GM12878 (cell line): Measurements from ENCODE around the gene RAB4B. TPM values are rescaled to one million over a fixed set of nuclear protein-coding genes. Genes with fewer than 3 reads are reported as not detected.
A peak's percentile ranks its signal among the peaks of the same experiment; 100 is the strongest.

ENCODE experiments used
- ATAC-seq: fragments of 200-7000 bp; cut with Tn5 transposase; 3 replicates; pipeline ENCODE4 v1.9.1; 2020; ENCODE audit warnings: mild to moderate bottlenecking, moderate library complexity
- BruUV-seq: library from RNA; stranded (reverse); fragments of 400-500 nt; replicated peaks from 2 replicates; lab custom pipeline; 2021; lab: Mats Ljungman, UMichigan
- CTCF ChIA-PET: fragments of 300-600 bp; sonication (Branson Sonifier 250); formaldehyde crosslinking; extraction: SDS; loops from one replicate; lab custom pipeline; 2021; ENCODE audit warnings: inconsistent platforms; lab: Yijun Ruan, JAX
- POLR2A ChIA-PET: fragments of 350-600 bp; formaldehyde crosslinking; extraction: SDS; loops from one replicate; lab custom pipeline; 2021; ENCODE audit warnings: inconsistent platforms; lab: Charles Lee
- RAD21 ChIA-PET: fragments of 300-600 bp; sonication (Branson Sonifier 250); formaldehyde crosslinking; loops from one replicate; lab custom pipeline; 2023; ENCODE audit warnings: antibody characterized with exemption; ENCODE audit not compliant: unreplicated experiment; lab: Charles Lee
- SMC1A ChIA-PET: fragments of 300-600 bp; sonication (Branson Sonifier 250); formaldehyde crosslinking; loops from one replicate; lab custom pipeline; 2023; ENCODE audit not compliant: unreplicated experiment, uncharacterized antibody; lab: Charles Lee
- DNase-seq: peaks from one replicate; pipeline ENCODE4 v3.0.0-alpha.2; 2011; ENCODE audit warnings: low read depth, low spot score
- FAIRE-seq: peaks from 3 replicates; lab custom pipeline; 2011; peaks lifted over from hg19 to GRCh38; lab: Jason Lieb, UNC
- H2AFZ ChIP-seq: 2 replicates; pipeline ENCODE4 v1.6.0; 2011; ENCODE audit warnings: low read depth, low read length, control low read depth; ENCODE audit not compliant: control insufficient read depth
- H3K27ac ChIP-seq: 2 replicates; pipeline ENCODE4 v1.5.1; 2011; ENCODE audit warnings: control low read depth; ENCODE audit not compliant: control insufficient read depth, insufficient read depth
- H3K27me3 ChIP-seq, 2 experiments: replicated peaks in 1 of 2; 2 replicates each; pipeline versions ENCODE4 v1.6.0 to v1.6.1; 2011; ENCODE audit warnings: low read length in 1 of 2; ENCODE audit not compliant: control insufficient read depth in 2 of 2, insufficient read depth in 2 of 2
- H3K36me3 ChIP-seq, 2 experiments: 2 replicates each; pipeline ENCODE4 v1.5.1; 2011; ENCODE audit warnings: low read length in 1 of 2; ENCODE audit not compliant: control insufficient read depth in 2 of 2, insufficient read depth in 2 of 2
- H3K4me1 ChIP-seq: 2 replicates; pipeline ENCODE4 v1.6.1; 2011; ENCODE audit warnings: mild to moderate bottlenecking, low read length, moderate library complexity, mixed read lengths; ENCODE audit not compliant: control insufficient read depth, insufficient read depth
- H3K4me2 ChIP-seq: 2 replicates; pipeline ENCODE4 v1.6.0; 2011; ENCODE audit warnings: control low read depth; ENCODE audit not compliant: control insufficient read depth, insufficient read depth
- H3K4me3 ChIP-seq: fragments of 200-600 bp; sonication (generic); 2 replicates; pipeline ENCODE4 v1.5.1; 2016
- H3K79me2 ChIP-seq: 2 replicates; pipeline ENCODE4 v1.6.0; 2011; ENCODE audit warnings: low read length; ENCODE audit not compliant: control insufficient read depth, insufficient read depth
- H3K9ac ChIP-seq: 2 replicates; pipeline ENCODE4 v1.8.0; 2011; ENCODE audit warnings: low read length, control low read depth, mixed read lengths; ENCODE audit not compliant: control insufficient read depth, insufficient read depth
- H3K9me3 ChIP-seq: replicated peaks from 3 replicates; pipeline ENCODE4 v1.5.1; 2011; ENCODE audit warnings: mild to moderate bottlenecking, low read length; ENCODE audit not compliant: control insufficient read depth, insufficient read depth
- H4K20me1 ChIP-seq: 2 replicates; pipeline ENCODE4 v1.6.0; 2011; ENCODE audit not compliant: control insufficient read depth, insufficient read depth
- ATF7 ChIP-seq: fragments of 450-650 bp; IDR thresholded peaks from 2 replicates; pipeline ENCODE4 v1.6.1; 2016; ENCODE audit warnings: low read depth, mild to moderate bottlenecking
- BHLHE40 ChIP-seq, 2 experiments: fragments of 450-650 bp in 1 of 2; IDR thresholded peaks; 2 replicates each; pipeline ENCODE4 v1.6.1; 2011 to 2017; ENCODE audit warnings: low read depth in 2 of 2, borderline replicate concordance in 1 of 2, improper control_type of control experiment in 1 of 2, low read length in 1 of 2, mild to moderate bottlenecking in 1 of 2
- CHD1 ChIP-seq: IDR thresholded peaks from 2 replicates; pipeline ENCODE4 v1.6.1; 2012; ENCODE audit warnings: low read depth, low read length, improper control_type of control experiment
- CREB1 ChIP-seq: IDR thresholded peaks from 2 replicates; pipeline ENCODE4 v1.6.1; 2012; ENCODE audit warnings: low read depth, mild to moderate bottlenecking, inconsistent platforms
- KDM1A ChIP-seq: fragments of 200-600 bp; sonication (generic); IDR thresholded peaks from 2 replicates; pipeline ENCODE4 v1.6.1; 2016; ENCODE audit warnings: borderline replicate concordance
- NFYA ChIP-seq: IDR thresholded peaks from 2 replicates; pipeline ENCODE4 v1.6.1; 2011; ENCODE audit warnings: low read depth, mild to moderate bottlenecking, low read length, improper control_type of control experiment, borderline replicate concordance
- POLR2AphosphoS5 ChIP-seq: IDR thresholded peaks from 2 replicates; pipeline ENCODE4 v1.6.1; 2011; ENCODE audit warnings: mild to moderate bottlenecking, low read length, inconsistent platforms
- PRDM15 ChIP-seq: fragments of 450-650 bp; formaldehyde crosslinking; IDR thresholded peaks from 2 replicates; pipeline ENCODE4 v1.4.0; 2020; ENCODE audit warnings: mild to moderate bottlenecking, moderate library complexity
- SPI1 ChIP-seq: IDR thresholded peaks from 2 replicates; pipeline ENCODE4 v1.6.1; 2011; ENCODE audit warnings: low read depth, mild to moderate bottlenecking, low read length, moderate library complexity, borderline replicate concordance; ENCODE audit not compliant: insufficient read depth
- SUPT20H ChIP-seq: IDR thresholded peaks from 2 replicates; pipeline ENCODE4 v1.6.1; 2011; ENCODE audit warnings: low read depth, mild to moderate bottlenecking, low read length, moderate library complexity, borderline replicate concordance; ENCODE audit not compliant: control insufficient read depth
- TAF1 ChIP-seq: IDR thresholded peaks from 2 replicates; pipeline ENCODE4 v1.6.1; 2011; ENCODE audit warnings: mild to moderate bottlenecking, low read depth, low read length, borderline replicate concordance
- TCF3 ChIP-seq: IDR thresholded peaks from 2 replicates; pipeline ENCODE4 v1.6.1; 2012; ENCODE audit warnings: low read depth, mild to moderate bottlenecking, low read length, borderline replicate concordance; ENCODE audit not compliant: insufficient read depth
- ZNF592 ChIP-seq: fragments of 450-650 bp; IDR thresholded peaks from 2 replicates; pipeline ENCODE4 v1.6.1; 2017; ENCODE audit warnings: mild to moderate bottlenecking, moderate library complexity
- WGBS: methylation state at CpG from one replicate; pipeline ENCODE4 v1.1.6; 2016; ENCODE audit warnings: low lambda C conversion rate; ENCODE audit not compliant: insufficient replicate concordance, insufficient coverage; ENCODE audit errors: missing lambda C conversion rate; 5-methylcytosine and 5-hydroxymethylcytosine counted together
- in situ Hi-C: fragments of 300-500 bp; cut with MboI; formaldehyde crosslinking; loops from 9 replicates; pipeline ENCODE4 v1.14.3; 2018; ENCODE audit warnings: mixed read lengths
- intact Hi-C: fragments of 100-400 bp; cut with micrococcal nuclease; formaldehyde crosslinking; loops from one replicate; pipeline ENCODE4 v1.14.2; 2022; ENCODE audit not compliant: unreplicated experiment
- polyA plus RNA-seq, 11 experiments: library from polyadenylated mRNA; depleted of rRNA in 4 of 11; unstranded in 6 of 11; stranded (reverse) in 5 of 11; fragments of >200 nt; fragmentation: Nextera tagmentation in 4 of 11; fragmentation: Illumina TruSeq in 1 of 11; extraction: Ambion mirVana in 4 of 11; extraction: Trizol in 1 of 11; gene quantifications; 1 replicate in 1 of 11; 2 replicates in 10 of 11; pipeline versions ENCODE4 v1.2.1 to v1.2.3, GENCODE V29; 2011 to 2016; ENCODE audit warnings: inconsistent platforms in 2 of 11, missing spikeins in 2 of 11, low read depth in 1 of 11
- total RNA-seq, 4 experiments: library from RNA; depleted of rRNA in 3 of 4; stranded (reverse); fragments of >200 nt in 3 of 4; fragmentation: Illumina TruSeq in 1 of 4; extraction: Trizol in 1 of 4; gene quantifications; 2 replicates each; pipeline versions ENCODE4 v1.2.1 to v1.2.3, GENCODE V29; 2013 to 2021

The RAB4B gene
- total and polyA plus RNA-seq, 10 of the 15 experiments (the other 5 are each of a cell fraction or from before 2014, with no cell fraction given), result 0.60 to 51.5 (median 27.7) TPM

GRCh38 chr19:40776932-40777644 lies 959 bp upstream of the RAB4B start:
- H3K27me3 ChIP-seq, result no peaks in the 10 kb centered on the region
- FAIRE-seq, result peak; percentile 99
- H4K20me1 ChIP-seq, result no peaks in the 10 kb centered on the region
- H3K27ac ChIP-seq, result peak overlapping the region; percentile 100
- CTCF ChIA-PET, result interaction anchor here (0.8 to 4.6 kb wide), 13 partner anchors 10 to 114 kb away, joined by 3 to 72 read pairs (median 5); partner anchors contain the start of genes ACTMAP, COQ8B, EGLN2 and ITPKC
- no TSS peak for BruUV-seq
- peak overlapping the region; percentile 84 for H3K4me2 ChIP-seq
- POLR2A ChIA-PET, result interaction anchor here (0.6 to 8.1 kb wide), 29 partner anchors 10 to 775 kb away, joined by 3 to 331 read pairs (median 6); partner anchors contain the start of genes ACTMAP, B9D2, COQ8B and EGLN2
- SMC1A ChIA-PET, result interaction anchor here (0.7 to 11.2 kb wide), 14 partner anchors 9 to 487 kb away, joined by 3 to 256 read pairs (median 12); partner anchors contain the start of genes ACTMAP, COQ8B, EGLN2 and ITPKC
- 8% methylated on average over 13 of the region's 13 CpGs for WGBS
- in situ Hi-C loops (no loop called here), intact Hi-C loops (loop anchor here (1.0 kb wide), 3 partner anchors 21 to 26 kb away; partner anchors contain the start of gene SNRPA)
- no peak overlapping the region for H2AFZ ChIP-seq
- H3K79me2 ChIP-seq, result peaks cover 11% of the 10 kb centered on the region
- RAD21 ChIA-PET, result interaction anchor here (0.6 to 7.6 kb wide), 20 partner anchors 10 to 486 kb away, joined by 3 to 291 read pairs (median 4); partner anchors contain the start of genes ACTMAP, C19orf47, COQ8B and EGLN2
- H3K4me1 ChIP-seq, result peaks cover 39% of the 10 kb centered on the region
- DNase-seq, result peak; percentile 99
- H3K36me3 ChIP-seq, result no peaks in the 10 kb centered on the region
- H3K9ac ChIP-seq, result peak overlapping the region; percentile 96
- H3K9me3 ChIP-seq, result no peaks in the 10 kb centered on the region
- peak; percentile 79 for ATAC-seq
- peak overlapping the region; percentile 70 for H3K4me3 ChIP-seq
- TF ChIP-seq ZNF592 (no peak), SPI1 (peak; percentile 51; the same call in 1 of the 2 replicates), POLR2AphosphoS5 (no peak), TCF3 (peak; percentile 94), PRDM15 (CRISPR knock-in tag) (no peak), ATF7 (peak; percentile 71), KDM1A (no peak), TAF1 (peak; percentile 38; the same call in 1 of the 2 replicates), BHLHE40 (IDR thresholded peaks at IDR 0.05; ENCODE audit: borderline replicate concordance in 1 of 2, low read depth in 2 of 2, low read length in 1 of 2) (peak; percentile 88 to 91), NFYA (no peak), CREB1 (peak; percentile 97), SUPT20H (no peak), CHD1 (no peak)
